ENCODE measurements around the gene APOBEC4.
A peak's percentile ranks its signal among the peaks of the same experiment; 100 is the strongest.

APOBEC4 gene

DNA sequence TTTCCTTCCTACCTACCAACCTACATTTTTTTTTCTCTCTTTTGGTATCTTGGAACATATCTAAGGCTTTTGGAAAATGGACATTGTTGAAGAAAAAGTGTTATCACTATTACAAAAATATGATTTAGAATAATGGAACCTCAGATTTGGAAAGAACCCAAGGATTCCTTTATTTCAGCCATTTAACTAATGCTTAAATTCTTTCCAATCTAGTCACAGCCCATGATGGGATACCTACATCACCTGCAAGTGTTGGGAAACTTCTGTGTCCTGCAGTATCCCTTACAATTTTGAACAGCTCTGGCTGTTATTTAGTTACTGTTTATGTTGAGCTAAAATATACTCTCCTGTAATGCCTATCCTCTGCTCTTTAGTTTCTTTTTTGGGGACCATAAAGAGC, 22.3 kb upstream of the APOBEC4 start:
- DNase-seq = no peak

- DNase-seq = no peak
Measured at GRCh38 chr1:183674886-183675285, 21.8 kb upstream of the APOBEC4 start.

- no peak for DNase-seq
Measured at GRCh38 chr1:183674339-183674738, 21.2 kb upstream of the APOBEC4 start.

GRCh38 chr1:183673605-183674323, 20.6 kb upstream of the APOBEC4 start:
- no peak for DNase-seq

DNA sequence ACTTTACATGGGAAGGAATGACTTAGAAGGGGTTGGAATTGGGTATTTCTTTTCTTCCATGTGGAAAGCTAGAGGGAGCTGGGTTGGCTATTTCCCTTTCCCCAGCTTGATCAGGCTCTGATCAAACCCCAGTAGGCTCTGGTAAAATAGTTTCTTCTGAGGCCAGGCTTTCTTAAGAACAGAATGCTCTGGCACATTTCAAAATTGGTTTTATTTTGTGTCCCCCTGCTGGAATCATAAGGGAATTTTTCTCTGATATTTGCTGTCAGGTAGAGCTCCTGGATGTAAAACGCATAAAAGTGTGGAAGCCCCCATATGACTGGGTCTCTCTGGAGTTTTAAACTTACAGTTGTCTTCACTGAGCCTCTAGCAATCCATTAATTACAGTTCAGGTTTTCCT, 17.1 kb upstream of the APOBEC4 start:
- no peak for DNase-seq

DNA sequence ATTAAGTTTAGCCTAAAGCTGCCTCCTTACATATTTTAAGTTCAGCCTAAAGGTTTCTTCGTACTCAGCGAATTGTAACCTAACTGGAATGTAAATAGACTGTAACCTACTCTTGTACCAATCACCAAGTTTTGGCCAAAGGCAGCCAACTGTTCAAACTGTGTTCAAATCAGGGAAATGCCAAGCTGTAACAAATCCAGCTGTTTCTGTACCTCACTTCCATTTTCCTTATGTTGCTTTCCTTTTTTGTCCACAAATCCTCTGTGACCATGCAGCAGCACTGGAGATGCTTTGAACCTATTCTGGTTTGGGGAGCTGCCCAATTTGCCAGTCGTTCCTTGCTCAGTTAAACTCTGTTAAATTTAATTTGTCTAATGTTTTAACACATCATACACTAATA, 3.2 kb upstream of the APOBEC4 start:
- no peak for DNase-seq

GRCh38 chr1:183655562-183656075, 2.5 kb upstream of the APOBEC4 start:
- peak in 53 of 56 donors; percentile 5 to 94 (median 60) for DNase-seq

DNA sequence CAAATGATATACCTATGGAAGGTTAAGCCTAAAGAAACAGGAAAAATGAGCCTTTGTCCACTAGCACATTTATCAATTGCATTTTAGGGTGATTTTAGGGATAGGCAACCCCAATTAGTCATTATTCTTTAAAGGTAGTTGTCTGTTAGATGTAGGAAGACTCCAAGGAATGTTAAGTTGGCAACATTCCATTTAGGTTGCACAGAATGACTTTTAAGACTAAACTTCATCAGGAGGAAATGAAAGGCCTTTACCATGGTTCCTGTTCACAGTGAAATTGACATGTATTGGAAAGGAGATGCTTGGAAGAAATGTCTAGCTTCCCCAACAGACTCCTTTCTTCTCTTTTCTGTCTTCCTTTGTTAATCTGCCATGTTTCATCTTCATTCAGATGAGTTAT, 1.6 kb upstream of the APOBEC4 start:
- DNase-seq = no peak

DNA sequence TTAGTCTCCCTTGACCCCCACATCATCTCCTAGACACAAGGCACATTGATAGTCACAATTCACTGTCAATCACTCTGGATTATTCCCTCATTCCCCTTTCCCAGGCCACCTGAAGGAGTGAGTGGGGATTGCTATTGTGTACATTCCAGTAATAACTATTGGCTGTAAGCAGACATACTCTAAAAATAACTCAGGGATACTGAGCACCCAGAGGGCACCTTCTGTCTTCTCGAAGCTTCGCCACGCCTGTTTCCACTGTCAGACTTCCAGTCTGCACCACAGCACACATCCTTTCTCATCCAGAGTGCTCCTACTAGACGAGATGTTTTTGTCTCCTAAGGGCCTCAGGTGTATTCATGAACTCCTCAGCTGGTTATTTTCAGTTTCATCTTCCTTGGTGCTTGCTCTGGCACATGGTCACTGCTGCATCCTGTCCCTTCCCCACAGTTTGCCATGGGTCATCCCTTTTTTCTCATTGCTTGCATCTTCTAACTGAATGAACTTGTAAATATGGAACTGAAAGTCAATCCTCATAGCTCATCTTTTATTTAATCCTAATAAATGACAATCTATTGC, 848 bp upstream of the APOBEC4 start:
- DNase-seq = no peak

DNA sequence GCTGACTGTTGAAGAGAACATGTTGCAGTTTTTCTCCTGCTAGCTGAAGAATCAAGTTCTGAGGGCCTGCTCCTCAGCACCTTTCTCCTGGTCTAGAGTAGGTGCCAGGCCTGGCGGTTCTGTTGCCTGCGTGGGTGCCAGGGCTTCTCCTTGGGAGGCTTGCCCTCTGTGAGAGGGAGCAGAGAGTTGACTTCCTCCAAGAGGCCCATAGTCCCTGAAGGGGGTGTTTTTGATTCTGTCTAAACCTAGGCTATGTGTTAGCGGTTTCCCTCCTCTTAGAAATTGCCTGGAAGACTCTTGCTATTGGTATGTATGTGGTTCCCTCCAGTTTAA, 312 bp upstream of the APOBEC4 start:
- DNase-seq = no peak

DNA sequence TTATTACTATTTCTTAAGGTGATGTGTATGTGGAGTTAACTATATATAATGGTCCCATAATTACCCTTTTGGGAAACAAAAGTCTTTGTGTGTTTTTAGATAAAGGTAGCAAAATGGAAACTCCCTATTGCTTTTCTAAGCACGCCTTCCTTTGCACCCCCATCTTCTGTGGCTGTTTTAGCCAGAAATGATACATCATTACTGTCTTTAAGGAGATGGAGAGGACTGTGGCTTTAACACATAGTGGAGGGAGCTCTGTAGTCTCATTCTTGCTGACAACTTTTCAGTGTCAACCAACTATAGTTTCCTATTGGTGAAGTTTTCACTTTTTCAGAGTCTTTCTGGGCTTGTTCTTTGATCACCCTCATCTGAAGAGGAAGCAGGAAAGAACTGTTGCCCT, 1.0 kb downstream of the APOBEC4 start:
- DNase-seq = no peak

DNA sequence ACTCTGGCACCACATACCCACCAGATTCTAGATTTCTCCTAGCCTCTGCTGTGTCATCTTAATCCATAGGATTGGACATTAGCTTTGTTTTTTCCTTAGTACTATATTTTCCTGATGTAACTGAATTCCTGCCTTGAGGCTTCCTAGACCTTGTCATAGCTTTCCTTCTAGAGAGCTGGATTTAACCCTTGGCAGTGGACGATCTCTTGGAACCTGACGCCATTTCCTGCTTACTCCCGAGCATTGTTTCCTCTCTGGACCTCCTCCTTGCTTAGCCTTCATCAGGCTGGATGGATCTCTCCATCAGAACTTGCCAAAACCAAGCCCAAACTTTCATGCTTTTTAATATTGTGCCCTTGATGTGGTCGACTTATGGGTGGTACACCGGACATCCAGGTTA, 1.5 kb downstream of the APOBEC4 start:
- DNase-seq = no peak

DNA sequence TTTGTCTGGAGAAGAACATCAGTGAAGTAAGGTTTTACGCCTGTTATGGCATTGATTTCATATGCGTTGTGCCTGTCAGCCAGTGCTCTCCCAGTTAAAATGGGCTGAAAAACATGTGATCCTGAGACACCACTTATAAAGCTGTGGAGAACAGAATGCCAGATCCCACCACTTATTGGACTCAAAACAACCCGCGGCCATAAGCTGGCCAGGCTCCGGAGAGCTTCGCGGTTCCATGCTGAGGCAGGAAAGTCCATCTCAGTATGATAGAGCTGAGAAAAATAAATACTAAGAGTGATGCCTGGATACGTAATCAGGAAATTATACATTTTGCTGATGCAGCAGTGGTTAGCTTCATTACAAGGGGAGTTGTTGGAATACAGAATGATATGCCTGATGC, 5.1 kb downstream of the APOBEC4 start:
- no peak for DNase-seq

DNA sequence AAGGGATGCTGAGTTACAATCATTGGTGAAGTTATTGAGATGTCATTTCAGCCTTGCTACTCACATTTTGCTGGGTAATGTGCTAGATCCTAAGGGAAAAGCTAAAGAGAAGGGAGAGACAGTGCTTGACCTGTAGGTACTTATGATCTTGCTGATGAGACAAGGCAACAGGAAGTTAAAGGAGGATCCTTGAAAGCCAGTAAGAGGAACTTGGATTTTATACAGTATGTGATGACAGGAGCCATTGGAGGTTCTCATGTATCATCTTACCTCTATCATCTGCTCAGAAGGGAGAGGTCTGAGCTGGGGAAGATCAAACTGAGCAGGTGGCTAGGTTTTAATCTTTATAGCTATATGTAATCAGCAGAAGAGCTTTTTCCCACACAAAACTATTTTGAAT, 6.3 kb downstream of the APOBEC4 start:
- DNase-seq = no peak

- DNase-seq = no peak
Measured at GRCh38 chr1:183645531-183645930, 7.6 kb downstream of the APOBEC4 start.

DNA sequence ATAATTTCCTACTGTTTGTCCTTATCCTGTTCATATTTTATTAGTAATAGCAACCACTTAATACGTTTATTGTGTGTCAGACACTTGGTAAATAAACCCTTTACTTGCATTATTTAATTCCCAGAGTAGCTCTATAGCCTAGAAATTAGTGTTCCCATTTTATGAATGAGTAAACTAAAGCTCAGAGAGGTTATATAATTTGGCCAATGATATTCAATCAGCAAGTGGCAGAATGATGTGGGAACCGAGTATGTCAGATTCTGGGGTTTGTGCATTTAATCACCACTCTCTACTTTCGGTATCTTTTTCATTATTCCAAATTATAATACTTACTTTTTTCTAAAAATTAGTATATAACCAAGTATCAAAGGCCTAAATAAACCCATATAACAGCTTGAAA, 10.9 kb downstream of the APOBEC4 start:
- no peak for DNase-seq

GRCh38 chr1:183640193-183640592, 12.9 kb downstream of the APOBEC4 start:
- DNase-seq = no peak

GRCh38 chr1:183638649-183639387, 14.3 kb downstream of the APOBEC4 start:
- no peak for DNase-seq

DNA sequence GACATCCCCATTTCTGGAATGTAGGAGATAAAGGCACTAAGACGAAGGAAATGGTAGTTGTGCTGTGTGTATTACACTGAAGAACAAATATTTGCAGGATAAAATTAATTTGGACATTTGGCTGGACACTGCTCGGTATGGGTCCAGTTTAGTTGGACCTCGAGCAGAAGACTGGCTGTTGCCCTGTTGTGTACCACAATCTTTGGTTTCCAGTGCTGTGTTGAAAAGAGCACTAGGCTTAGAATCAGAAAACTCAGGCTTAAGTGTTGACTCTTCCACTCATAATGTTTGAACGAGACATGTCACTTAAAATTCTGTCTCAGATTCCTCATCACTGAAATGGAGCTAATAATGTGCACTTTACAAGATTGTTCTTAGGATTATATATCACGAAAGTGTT, 16.3 kb downstream of the APOBEC4 start:
- DNase-seq = no peak

DNA sequence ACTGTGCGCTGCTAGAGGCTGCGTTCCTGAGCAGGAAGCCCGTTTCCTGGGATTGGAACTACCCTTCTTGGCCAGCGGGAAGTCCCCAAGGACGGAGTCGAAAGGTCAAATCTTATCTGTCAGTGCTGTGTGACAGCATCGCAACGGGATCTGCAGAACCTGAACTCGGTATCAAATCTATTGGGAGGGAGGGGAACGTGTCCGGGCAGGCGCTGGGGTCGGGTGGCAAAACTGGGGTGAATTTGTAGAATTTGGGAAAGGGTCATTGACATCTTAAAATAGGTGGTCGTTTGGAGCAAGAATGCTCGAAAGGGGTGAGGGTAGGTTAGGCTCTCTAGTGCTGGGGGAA, 16.8 kb downstream of the APOBEC4 start:
- peak in 2 of 56 donors; percentile 55 to 69 for DNase-seq

DNA sequence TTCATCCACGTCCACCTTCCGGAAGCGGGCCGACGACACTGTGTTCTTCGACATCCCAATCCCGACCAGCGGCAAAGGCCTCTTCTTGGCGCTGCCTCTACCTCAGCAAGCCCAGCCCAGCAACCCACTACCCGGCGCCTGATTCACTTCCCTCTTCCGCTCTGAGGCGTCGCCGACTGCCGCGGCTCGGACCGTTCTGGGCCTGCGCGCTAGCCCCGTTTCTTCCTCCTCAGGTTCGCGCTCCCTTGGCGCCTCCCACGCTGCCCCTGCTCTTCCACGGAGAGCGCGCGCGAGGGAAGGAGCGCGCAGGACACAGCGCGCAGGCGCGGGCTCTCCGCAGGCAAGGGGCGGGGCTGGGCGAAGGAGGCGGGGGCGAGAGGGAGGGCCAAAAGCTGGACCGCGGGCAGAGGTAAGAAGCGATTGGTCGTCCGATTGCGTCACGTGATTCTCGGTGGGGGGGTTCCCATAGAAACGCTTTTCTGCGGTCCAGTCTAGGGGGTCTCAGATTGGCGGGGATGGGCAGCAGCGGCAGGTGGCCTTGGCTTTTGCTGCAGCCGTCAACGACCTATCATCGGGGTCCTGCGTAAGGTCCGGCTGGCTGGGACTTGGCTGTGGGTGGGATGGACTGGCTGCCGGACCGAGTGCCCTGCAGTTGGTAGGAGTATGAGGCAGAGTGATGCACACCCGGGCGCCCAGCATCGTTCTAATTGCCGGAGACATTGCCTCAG, 17.3 kb downstream of the APOBEC4 start, which contains the start of gene ARPC5:
Gene ARPC5, minus strand, starts transcription at position 178 of the 728 bp plus-strand sequence. Its CDS starts 124 bp downstream, at position 54.
- DNase-seq = peak; percentile 83 to 100 (median 96)

DNA sequence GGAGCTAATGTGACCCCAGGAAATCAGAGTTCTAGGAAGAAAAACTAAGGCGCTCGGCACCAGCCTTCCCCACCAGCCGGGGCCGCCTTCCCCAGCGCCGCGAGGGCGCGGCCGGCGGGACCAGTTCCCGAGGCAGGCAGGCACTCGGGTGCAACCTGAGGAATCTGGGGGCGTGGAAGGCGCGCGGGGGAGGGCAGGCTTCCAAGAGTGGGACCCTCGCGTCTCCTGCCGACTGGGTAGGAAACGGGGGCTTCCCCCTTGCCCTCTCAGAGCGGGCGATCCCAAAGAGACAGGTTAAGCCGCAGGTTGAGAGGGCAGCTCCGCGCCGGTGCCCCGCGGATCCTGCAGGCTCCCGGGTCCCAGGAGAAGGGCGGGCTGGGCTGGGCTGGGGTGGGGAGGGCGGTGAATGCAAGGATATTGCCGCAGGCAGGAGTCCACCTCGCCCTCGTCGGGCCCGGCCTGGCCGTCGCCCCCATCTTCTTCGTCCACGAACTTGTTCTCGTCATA, 18.0 kb downstream of the APOBEC4 start:
- peak in 21 of 56 donors; percentile 22 to 70 (median 57) for DNase-seq
